ENCODE measurements around the gene RRAD.

GRCh38 chr16:66914541-66914940 lies 10.8 kb downstream of the RRAD start:
- TF ChIP-seq, protein P1, sequence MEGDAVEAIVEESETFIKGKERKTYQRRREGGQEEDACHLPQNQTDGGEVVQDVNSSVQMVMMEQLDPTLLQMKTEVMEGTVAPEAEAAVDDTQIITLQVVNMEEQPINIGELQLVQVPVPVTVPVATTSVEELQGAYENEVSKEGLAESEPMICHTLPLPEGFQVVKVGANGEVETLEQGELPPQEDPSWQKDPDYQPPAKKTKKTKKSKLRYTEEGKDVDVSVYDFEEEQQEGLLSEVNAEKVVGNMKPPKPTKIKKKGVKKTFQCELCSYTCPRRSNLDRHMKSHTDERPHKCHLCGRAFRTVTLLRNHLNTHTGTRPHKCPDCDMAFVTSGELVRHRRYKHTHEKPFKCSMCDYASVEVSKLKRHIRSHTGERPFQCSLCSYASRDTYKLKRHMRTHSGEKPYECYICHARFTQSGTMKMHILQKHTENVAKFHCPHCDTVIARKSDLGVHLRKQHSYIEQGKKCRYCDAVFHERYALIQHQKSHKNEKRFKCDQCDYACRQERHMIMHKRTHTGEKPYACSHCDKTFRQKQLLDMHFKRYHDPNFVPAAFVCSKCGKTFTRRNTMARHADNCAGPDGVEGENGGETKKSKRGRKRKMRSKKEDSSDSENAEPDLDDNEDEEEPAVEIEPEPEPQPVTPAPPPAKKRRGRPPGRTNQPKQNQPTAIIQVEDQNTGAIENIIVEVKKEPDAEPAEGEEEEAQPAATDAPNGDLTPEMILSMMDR (IDR thresholded peaks at IDR 0.05; ENCODE audit: borderline replicate concordance, extremely low read depth, low read length, poor library complexity, severe bottlenecking): no peak
- TF ChIP-seq EZH2 (IDR thresholded peaks at IDR 0.05; ENCODE audit: borderline replicate concordance, low read depth, low read length, severe bottlenecking): no peak
